ENCODE results near the gene CACNB2.

DNA sequence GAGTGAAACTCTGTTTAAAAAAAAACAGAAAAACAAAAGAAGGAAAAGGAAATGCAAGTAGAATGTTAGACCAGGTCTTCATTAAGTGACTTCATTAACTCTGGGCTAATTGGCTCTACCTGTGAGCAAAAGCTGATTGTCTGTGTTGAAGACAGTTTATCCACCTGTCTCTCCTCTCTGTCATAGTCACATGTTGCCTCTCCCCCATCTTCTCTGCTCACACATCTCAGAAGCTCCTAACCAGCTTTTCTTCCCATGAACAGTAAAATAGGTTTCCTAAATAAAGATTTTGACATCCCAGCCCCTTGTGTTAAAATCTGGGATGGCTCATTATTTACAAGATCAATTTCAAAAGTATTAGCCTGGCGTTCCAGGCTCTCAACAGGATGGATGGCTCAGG is 222.7 kb downstream of the CACNB2 start:
- TF ChIP-seq POLR2AphosphoS5 (IDR thresholded peaks at IDR 0.05) (no peak), EP300 (IDR thresholded peaks at IDR 0.05) (no peak)
- TF ChIP-seq, protein P1, sequence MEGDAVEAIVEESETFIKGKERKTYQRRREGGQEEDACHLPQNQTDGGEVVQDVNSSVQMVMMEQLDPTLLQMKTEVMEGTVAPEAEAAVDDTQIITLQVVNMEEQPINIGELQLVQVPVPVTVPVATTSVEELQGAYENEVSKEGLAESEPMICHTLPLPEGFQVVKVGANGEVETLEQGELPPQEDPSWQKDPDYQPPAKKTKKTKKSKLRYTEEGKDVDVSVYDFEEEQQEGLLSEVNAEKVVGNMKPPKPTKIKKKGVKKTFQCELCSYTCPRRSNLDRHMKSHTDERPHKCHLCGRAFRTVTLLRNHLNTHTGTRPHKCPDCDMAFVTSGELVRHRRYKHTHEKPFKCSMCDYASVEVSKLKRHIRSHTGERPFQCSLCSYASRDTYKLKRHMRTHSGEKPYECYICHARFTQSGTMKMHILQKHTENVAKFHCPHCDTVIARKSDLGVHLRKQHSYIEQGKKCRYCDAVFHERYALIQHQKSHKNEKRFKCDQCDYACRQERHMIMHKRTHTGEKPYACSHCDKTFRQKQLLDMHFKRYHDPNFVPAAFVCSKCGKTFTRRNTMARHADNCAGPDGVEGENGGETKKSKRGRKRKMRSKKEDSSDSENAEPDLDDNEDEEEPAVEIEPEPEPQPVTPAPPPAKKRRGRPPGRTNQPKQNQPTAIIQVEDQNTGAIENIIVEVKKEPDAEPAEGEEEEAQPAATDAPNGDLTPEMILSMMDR (IDR thresholded peaks at IDR 0.05): no peak

Data from gastroesophageal sphincter (tissue), 3 donors.